Aorta (tissue), 5 donors: ENCODE data around the gene SH2B3. TPM values are rescaled to one million over a fixed set of nuclear protein-coding genes. Genes with fewer than 3 reads are reported as not detected.

Source experiments
- ATAC-seq: fragments of 200-7000 bp; cut with Tn5 transposase; one replicate; pipeline ENCODE4 v1.9.1; 2022; ENCODE audit warnings: moderate library complexity; ENCODE audit not compliant: low FRiP score
- DNase-seq, 2 donors: peaks; one replicate each; pipeline ENCODE4 v3.0.0-alpha.2; 2020
- H3K27ac ChIP-seq, 2 donors: one replicate each; pipeline ENCODE4 v1.5.1; 2013; ENCODE audit warnings: low read length in 2 of 2, mild to moderate bottlenecking in 2 of 2, moderate library complexity in 2 of 2, control low read depth in 1 of 2, inconsistent platforms in 1 of 2, low read depth in 1 of 2
- H3K27me3 ChIP-seq, 2 donors: one replicate each; pipeline ENCODE4 v1.6.1; 2013; ENCODE audit warnings: control low read depth in 1 of 2, low read length in 1 of 2, mild to moderate bottlenecking in 1 of 2, moderate library complexity in 1 of 2; ENCODE audit not compliant: insufficient read depth in 2 of 2, control insufficient read depth in 1 of 2
- H3K36me3 ChIP-seq, 2 donors: one replicate each; pipeline ENCODE4 v1.6.1; 2013; ENCODE audit warnings: control low read depth in 1 of 2, low read length in 1 of 2, mild to moderate bottlenecking in 1 of 2; ENCODE audit not compliant: insufficient read depth in 2 of 2, control insufficient read depth in 1 of 2
- H3K4me1 ChIP-seq, 2 donors: one replicate each; pipeline ENCODE4 v1.6.1; 2013; ENCODE audit warnings: low read length in 2 of 2, control low read depth in 1 of 2, mild to moderate bottlenecking in 1 of 2, moderate library complexity in 1 of 2; ENCODE audit not compliant: insufficient read depth in 2 of 2, control insufficient read depth in 1 of 2
- H3K4me3 ChIP-seq, 2 donors: one replicate each; pipeline ENCODE4 v1.5.1; 2013; ENCODE audit warnings: low read length in 2 of 2, control low read depth in 1 of 2, mild to moderate bottlenecking in 1 of 2
- H3K9me3 ChIP-seq: one replicate; pipeline ENCODE4 v1.6.1; 2013; ENCODE audit warnings: mild to moderate bottlenecking, low read length; ENCODE audit not compliant: control insufficient read depth
- WGBS, 2 donors: extraction: QIAGEN DNeasy Blood & Tissue Kit; methylation state at CpG; one replicate each; pipeline ENCODE4 v1.1.7; 2013; 5-methylcytosine and 5-hydroxymethylcytosine counted together
- intact Hi-C, 2 donors: fragments of 100-400 bp; cut with DNase I; formaldehyde crosslinking; loops; one replicate each; pipeline versions ENCODE4 v1.14.2 to v1.15.0; 2022
- polyA plus RNA-seq, 2 donors: library from polyadenylated mRNA; stranded (reverse); fragments of 200-250 nt; gene quantifications; one replicate each; pipeline ENCODE4 v1.2.3, GENCODE V29; 2013
- total RNA-seq, 2 donors: library from RNA; stranded (reverse); fragmentation: NEBNext Ultra II Directional; extraction: Animal tissue kit (Norgen Biotek cat#: 25700); gene quantifications; one replicate each; pipeline ENCODE4 v1.2.1, GENCODE V29; 2021
- donor health status: healthy with polysubstance abuse.
- donor health status: Bipolar disorder and iron deficiency.
- donor health status: DM: no; HTN: no; CAD: no.
- donor health status: DM: no; HTN: no; CAD: no.
- donor health status: DM: yes; HTN: yes; CAD: no.

The SH2B3 gene
- total and polyA plus RNA-seq, 4 donors: 11.4 to 45.5 (median 23.5) TPM

DNA sequence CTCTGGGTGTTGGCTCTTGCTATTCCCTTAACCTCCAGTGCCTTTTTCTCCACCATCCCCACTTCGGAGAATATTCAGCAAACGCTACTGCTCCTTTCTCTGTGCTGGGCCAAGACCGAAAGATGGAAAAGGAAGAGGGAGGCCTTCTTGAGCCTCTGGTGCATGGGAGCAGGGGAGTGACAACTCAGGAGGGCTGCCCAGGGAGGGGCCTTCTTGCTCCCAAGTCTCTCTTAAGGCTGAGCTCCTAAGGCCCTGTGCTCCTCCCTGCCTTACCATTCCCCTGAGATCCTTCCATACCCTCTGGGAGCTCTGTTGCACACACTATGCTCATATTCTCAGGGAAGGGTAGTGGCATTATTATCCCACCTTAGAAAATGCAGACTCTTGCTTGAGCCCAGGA, 34.9 kb downstream of the SH2B3 start:
- H3K36me3 ChIP-seq: peaks cover 0 to 2% of the 10 kb centered on the region in 2 donors
- DNase-seq: peak in 1 of 2 donors; percentile 22
- intact Hi-C loops: no loop called here

GRCh38 chr12:111441107-111441928, 35.6 kb downstream of the SH2B3 start:
- ATAC-seq: no peak
- H3K27me3 ChIP-seq: no peaks in the 10 kb centered on the region
- no peak overlapping the region for H3K4me3 ChIP-seq
- no peak overlapping the region for H3K27ac ChIP-seq
- H3K4me1 ChIP-seq: no peaks in the 10 kb centered on the region
- DNase-seq: peak in 1 of 2 donors; percentile 22
- intact Hi-C loops: no loop called here
- WGBS, 2 donors: 86 to 90% methylated on average over 7 of the region's 7 CpGs
- no peaks in the 10 kb centered on the region for H3K9me3 ChIP-seq
- H3K36me3 ChIP-seq: peaks cover 0 to 2% of the 10 kb centered on the region in 2 donors

More for the DNA sequence above, 34.9 kb downstream of the SH2B3 start:
- Histone ChIP-seq H3K9me3 (no peaks in the 10 kb centered on the region), H3K4me1 (no peaks in the 10 kb centered on the region), H3K4me3 (no peak overlapping the region), H3K27me3 (no peaks in the 10 kb centered on the region), H3K27ac (no peak overlapping the region)
- no peak for ATAC-seq
- 72 to 79% methylated on average over 3 of the region's 3 CpGs for WGBS, 2 donors

- Histone ChIP-seq H3K4me3 (no peak overlapping the region), H3K4me1 (no peaks in the 10 kb centered on the region), H3K36me3 (peaks cover 0 to 2% of the 10 kb centered on the region in 2 donors), H3K9me3 (no peaks in the 10 kb centered on the region), H3K27me3 (no peaks in the 10 kb centered on the region), H3K27ac (no peak overlapping the region)
- intact Hi-C loops: no loop called here
- ATAC-seq: no peak
- peak; percentile 38 to 51 for DNase-seq
- 82 to 91% methylated on average over 9 to 10 of the region's 10 CpGs for WGBS, 2 donors
Observed at GRCh38 chr12:111442301-111443045, 36.8 kb downstream of the SH2B3 start.

DNA sequence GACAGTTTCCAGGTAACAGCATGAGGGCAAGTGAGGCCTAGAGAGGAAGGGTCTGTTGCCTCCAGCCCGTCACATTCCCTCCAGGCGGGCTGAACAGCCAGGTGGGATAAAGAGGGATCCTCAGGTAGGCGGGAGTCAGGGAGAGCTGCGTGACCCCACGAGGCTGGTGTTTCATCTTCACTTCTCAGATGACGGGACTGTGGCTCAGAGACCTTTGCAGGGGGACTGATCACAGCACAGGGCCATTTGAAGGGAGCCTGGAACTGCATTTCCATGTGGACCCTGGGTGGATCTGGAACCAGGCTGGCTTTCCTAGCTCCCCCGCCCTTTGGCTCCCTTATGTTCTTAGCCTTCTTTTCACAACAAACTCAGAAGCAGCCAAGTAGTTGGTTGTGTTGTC, 37.4 kb downstream of the SH2B3 start:
- ATAC-seq (no peak), DNase-seq (peak in 1 of 2 donors; percentile 19)
- Histone ChIP-seq H3K4me3 (no peak overlapping the region), H3K27ac (no peak overlapping the region), H3K9me3 (no peaks in the 10 kb centered on the region), H3K4me1 (no peaks in the 10 kb centered on the region), H3K36me3 (peaks cover 0 to 7% of the 10 kb centered on the region in 2 donors), H3K27me3 (no peaks in the 10 kb centered on the region)
- 80 to 91% methylated on average over 7 of the region's 7 CpGs for whole genome bisulfite sequencing, 2 donors
- intact Hi-C loops: no loop called here

DNA sequence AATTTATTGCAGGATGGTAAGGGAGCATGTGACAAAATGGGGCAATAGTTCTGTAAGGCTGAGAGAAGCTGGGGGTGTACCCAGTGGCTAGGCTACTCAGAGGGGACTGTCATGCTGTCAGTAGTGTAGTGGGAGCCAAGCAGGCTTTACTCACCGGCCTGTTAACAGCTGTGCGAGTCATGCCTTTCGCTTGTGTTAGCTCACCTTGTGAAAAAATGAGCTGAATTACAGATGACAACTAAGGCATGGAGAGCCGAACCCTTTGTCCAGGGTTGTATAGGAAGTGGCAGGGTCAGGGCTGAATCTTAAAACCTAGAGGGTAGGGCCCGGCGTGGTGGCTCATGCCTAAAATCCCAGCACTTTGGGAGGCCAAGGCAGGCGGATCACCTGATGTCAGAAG, 37.9 kb downstream of the SH2B3 start:
- H3K36me3 ChIP-seq: peaks cover 0 to 7% of the 10 kb centered on the region in 2 donors
- intact Hi-C loops: no loop called here
- H3K4me1 ChIP-seq: no peaks in the 10 kb centered on the region
- ATAC-seq (no peak), DNase-seq (peak in 1 of 2 donors; percentile 51)
- H3K27me3 ChIP-seq: no peaks in the 10 kb centered on the region
- H3K9me3 ChIP-seq: no peaks in the 10 kb centered on the region
- WGBS, 2 donors: 80 to 82% methylated on average over 7 of the region's 7 CpGs
- no peak overlapping the region for H3K4me3 ChIP-seq
- H3K27ac ChIP-seq: no peak overlapping the region

GRCh38 chr12:111444314-111444924, 38.7 kb downstream of the SH2B3 start:
- DNase-seq: no peak
- no peaks in the 10 kb centered on the region for H3K4me1 ChIP-seq

DNA sequence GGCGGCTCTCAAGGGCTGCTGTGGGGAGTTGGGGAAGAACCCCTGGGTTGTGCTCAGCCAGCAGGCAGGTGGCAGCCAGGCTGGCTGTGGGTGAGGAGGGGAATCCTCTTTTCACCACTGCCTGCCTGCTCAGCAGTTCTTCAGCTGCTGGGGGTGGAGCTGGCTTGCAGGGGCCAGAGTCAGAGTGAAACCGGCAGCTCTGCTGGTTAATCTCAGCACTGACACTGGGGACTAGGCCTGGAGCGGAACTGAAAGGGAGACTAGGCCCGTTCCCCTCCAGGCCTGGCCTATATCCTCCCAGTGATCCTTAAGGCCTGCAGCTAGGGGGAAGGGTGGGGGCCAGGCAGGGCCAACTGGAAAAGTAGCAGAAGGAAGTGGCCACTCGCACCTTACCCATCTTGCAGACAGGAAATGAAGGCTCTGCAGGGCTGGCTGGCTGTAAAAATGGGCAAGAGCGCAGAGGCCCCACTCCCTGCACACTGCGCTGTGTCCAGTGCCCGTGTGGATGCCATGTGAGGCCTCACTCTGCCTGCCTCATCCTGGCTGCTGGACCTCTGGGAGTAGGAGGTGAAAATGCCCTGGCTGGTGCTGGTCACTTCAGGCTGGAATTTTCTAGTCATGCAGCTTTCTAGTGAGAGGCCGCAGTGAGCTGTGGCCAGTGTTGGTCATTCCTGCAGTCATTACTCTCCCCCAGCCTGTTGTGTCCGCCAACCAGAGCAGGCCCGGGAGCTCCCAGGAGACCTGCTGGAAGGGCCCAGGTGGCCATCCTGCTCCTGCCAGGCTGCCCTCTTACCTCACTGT, 39.4 kb downstream of the SH2B3 start:
- no peaks in the 10 kb centered on the region for H3K4me1 ChIP-seq

More at GRCh38 chr12:111444314-111444924, 38.7 kb downstream of the SH2B3 start:
- H3K36me3 ChIP-seq: peaks cover 0 to 7% of the 10 kb centered on the region in 2 donors
- no peaks in the 10 kb centered on the region for H3K9me3 ChIP-seq
- H3K27ac ChIP-seq: no peak overlapping the region
- no peak overlapping the region for H3K4me3 ChIP-seq
- intact Hi-C loops: no loop called here
- no peaks in the 10 kb centered on the region for H3K27me3 ChIP-seq
- ATAC-seq: no peak
- WGBS, 2 donors: 92 to 94% methylated on average over 8 of the region's 8 CpGs

More for the DNA sequence above, 39.4 kb downstream of the SH2B3 start:
- intact Hi-C loops: no loop called here
- ATAC-seq (peak; percentile 60), DNase-seq (peak; percentile 75 to 91)
- 64 to 66% methylated on average over 11 of the region's 11 CpGs for WGBS, 2 donors
- H3K9me3 ChIP-seq: no peaks in the 10 kb centered on the region
- peaks cover 0 to 7% of the 10 kb centered on the region in 2 donors for H3K36me3 ChIP-seq
- no peak overlapping the region for H3K27ac ChIP-seq
- no peak overlapping the region for H3K4me3 ChIP-seq
- H3K27me3 ChIP-seq: no peaks in the 10 kb centered on the region
